ENCODE measurements around the gene SEMA6C.
A peak's percentile ranks its signal among the peaks of the same experiment; 100 is the strongest.
"Not testable (repeated sequence)": the region's sequence is repeated elsewhere in the genome, so short reads cannot be mapped to it uniquely, and the experiment has no call there.

The SEMA6C gene, protein sequence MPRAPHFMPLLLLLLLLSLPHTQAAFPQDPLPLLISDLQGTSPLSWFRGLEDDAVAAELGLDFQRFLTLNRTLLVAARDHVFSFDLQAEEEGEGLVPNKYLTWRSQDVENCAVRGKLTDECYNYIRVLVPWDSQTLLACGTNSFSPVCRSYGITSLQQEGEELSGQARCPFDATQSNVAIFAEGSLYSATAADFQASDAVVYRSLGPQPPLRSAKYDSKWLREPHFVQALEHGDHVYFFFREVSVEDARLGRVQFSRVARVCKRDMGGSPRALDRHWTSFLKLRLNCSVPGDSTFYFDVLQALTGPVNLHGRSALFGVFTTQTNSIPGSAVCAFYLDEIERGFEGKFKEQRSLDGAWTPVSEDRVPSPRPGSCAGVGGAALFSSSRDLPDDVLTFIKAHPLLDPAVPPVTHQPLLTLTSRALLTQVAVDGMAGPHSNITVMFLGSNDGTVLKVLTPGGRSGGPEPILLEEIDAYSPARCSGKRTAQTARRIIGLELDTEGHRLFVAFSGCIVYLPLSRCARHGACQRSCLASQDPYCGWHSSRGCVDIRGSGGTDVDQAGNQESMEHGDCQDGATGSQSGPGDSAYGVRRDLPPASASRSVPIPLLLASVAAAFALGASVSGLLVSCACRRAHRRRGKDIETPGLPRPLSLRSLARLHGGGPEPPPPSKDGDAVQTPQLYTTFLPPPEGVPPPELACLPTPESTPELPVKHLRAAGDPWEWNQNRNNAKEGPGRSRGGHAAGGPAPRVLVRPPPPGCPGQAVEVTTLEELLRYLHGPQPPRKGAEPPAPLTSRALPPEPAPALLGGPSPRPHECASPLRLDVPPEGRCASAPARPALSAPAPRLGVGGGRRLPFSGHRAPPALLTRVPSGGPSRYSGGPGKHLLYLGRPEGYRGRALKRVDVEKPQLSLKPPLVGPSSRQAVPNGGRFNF

DNA sequence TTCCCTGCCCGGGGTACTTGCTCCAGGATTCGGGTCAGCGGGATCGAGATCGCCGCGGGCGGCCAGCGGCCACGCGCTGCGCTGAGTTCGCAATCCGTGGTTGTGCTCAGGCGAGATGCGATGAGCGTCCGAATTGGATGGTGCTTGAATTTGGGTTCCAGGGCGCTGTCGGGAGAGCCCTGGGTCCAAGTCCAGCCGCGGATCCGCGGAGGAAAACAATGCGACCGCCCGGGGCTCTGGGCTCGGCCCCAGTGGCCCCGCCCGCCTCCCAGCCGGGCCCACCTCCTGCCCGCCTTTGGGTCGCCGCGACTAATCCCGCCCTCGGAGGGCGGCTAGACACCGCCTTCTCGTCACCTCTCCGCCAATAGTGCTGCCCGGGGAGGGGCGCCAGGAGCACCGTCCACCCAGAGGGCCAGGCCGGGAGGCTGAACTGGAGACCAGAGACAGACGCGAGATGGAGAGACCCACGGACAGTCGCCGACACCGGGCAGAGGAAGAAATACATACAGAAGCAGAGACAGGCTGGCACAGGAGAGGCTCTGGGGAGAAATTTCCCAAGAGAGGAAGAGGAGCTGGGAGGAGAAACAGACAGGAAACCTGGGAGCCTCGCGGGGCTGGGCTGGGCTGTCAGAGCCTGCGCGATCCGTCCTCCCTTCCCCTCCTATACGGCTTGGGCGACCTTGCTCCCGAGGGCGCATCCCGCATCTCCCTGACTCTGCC lies at the start of gene SEMA6C:
Gene SEMA6C (minus strand): TSS at position 220 of the 720 bp plus-strand sequence. CDS start 4,010 bp downstream, outside the sequence.
- peak within 1 kb of the TSS; percentile 83 for H3K4me3 Mint-ChIP-seq
- H3K4me1 Mint-ChIP-seq (ENCODE audit: low read depth), result peaks cover 22% of the 10 kb centered on the region
- intact Hi-C loops (cut with micrococcal nuclease), result no loop called here

DNA sequence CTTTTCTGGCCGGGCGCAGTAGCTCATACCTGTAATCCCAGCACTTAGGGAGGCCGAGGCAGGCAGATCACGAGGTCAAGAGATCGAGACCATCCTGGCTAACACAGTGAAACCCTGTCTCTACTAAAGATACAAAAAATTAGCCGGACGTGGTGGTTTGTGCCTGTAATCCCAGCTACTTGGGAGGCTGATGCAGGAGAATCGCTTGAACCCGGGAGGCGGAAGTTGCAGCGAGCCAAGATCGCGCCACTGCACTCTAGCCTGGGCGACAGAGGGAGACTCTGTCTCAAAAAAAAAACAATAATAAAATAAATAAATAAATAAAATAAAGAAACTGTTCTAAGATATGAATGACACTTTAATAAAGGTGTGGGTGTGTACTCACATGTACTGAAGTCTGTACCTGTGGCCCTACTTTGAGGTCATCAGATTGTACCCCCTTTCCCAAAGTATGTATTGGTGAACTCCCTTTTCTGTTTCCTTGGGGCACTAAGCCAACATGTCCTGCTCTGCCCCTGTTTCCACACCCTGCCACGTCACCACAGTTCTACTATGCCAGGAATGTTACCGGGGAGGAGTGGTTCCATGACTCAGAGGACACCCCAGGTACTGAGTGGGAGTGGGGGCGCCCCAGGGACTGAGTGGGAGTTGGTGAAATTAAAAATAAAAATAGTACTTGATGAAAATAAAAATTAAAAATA lies 48.6 kb upstream of the SEMA6C start:
- H3K36me3 Mint-ChIP-seq (ENCODE audit: low read depth), result peaks cover 20% of the 10 kb centered on the region
- H3K27me3 Mint-ChIP-seq; intact Hi-C loops (cut with micrococcal nuclease): not testable (repeated sequence)

More for the DNA sequence above, at the start of gene SEMA6C:
- H3K36me3 Mint-ChIP-seq (ENCODE audit: low read depth), result peaks cover 7% of the 10 kb centered on the region
- no peaks in the 10 kb centered on the region for H3K9me3 Mint-ChIP-seq
- peak within 1 kb of the TSS; percentile 40 for H3K27ac Mint-ChIP-seq
- peaks cover 42% of the 10 kb centered on the region for H3K27me3 Mint-ChIP-seq

DNA sequence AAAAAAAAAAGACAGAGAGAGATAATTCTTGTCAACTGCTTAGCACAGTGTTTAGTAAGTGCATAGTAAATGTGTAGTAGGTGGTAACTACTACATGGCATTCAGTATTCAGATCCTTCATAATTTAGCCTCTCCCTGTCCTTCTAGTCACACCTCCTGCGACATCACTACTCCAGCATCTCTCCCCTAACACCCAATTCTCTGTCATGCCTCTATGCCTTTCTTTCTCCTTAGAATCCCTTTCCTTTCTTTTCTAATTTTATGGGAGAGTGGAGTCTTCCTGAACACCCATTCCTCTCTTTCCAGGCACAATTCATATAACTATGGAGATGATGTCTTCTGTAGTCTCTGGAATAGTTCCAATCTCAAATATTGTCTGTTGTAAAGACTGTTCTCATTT lies 47.4 kb upstream of the SEMA6C start:
- no peak overlapping the region for H3K4me3 Mint-ChIP-seq
- intact Hi-C loops (cut with micrococcal nuclease), result no loop called here
- H3K4me1 Mint-ChIP-seq (ENCODE audit: low read depth), result peaks cover 23% of the 10 kb centered on the region
- H3K27me3 Mint-ChIP-seq, result peaks cover 4% of the 10 kb centered on the region
- no peak overlapping the region for H3K27ac Mint-ChIP-seq
- H3K9me3 Mint-ChIP-seq, result no peaks in the 10 kb centered on the region
- peaks cover 15% of the 10 kb centered on the region for H3K36me3 Mint-ChIP-seq (ENCODE audit: low read depth)

More for the DNA sequence above, 48.6 kb upstream of the SEMA6C start:
- not testable (repeated sequence) for H3K4me3 Mint-ChIP-seq, H3K9me3 Mint-ChIP-seq, H3K27ac Mint-ChIP-seq
- peaks cover 31% of the 10 kb centered on the region for H3K4me1 Mint-ChIP-seq (ENCODE audit: low read depth)

DNA sequence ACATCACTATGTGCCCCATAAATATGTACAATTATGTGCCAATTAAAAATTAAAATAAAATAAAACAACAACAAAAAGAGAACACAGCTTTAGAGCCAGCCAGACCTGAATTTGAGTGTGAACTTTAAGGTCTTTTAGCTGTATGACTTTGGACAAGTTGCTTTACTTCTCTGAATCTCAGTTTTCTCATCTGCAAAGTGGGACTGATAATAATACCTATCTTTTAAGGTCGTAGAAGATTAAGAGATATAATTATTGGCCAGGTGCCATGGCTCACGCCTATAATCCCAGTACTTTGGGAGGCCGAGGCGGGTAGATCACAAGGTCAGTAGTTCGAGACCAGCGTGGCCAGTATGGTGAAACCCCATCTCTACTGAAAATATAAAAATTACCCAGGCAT lies 46.9 kb upstream of the SEMA6C start:
- H3K4me1 Mint-ChIP-seq (ENCODE audit: low read depth), result peaks cover 26% of the 10 kb centered on the region
- no peak overlapping the region for H3K27ac Mint-ChIP-seq
- peaks cover 10% of the 10 kb centered on the region for H3K36me3 Mint-ChIP-seq (ENCODE audit: low read depth)
- peaks cover 4% of the 10 kb centered on the region for H3K27me3 Mint-ChIP-seq
- intact Hi-C loops (cut with micrococcal nuclease), result no loop called here
- no peaks in the 10 kb centered on the region for H3K9me3 Mint-ChIP-seq
- H3K4me3 Mint-ChIP-seq, result no peak overlapping the region

DNA sequence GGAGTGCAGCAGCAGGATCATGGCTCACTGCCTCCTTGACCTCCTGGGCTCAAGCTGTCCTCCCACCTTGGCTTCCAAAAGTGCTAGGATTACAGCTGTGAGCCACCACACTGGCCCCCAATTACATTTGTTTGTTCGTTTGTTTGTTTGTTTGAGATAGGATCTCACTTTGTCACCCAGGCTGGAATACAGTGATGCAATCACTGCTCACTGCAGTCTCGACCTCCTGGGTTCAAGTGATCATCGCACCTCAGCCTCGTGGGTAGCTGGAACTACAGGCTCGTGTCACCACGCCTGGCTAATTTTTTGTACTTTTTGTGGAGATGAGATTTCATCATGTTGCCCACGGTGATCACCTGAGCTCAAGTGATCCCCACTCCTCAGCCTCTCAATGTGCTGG lies 45.6 kb upstream of the SEMA6C start:
- H3K27me3 Mint-ChIP-seq, result peaks cover 4% of the 10 kb centered on the region
- H3K4me3 Mint-ChIP-seq, result no peak overlapping the region

DNA sequence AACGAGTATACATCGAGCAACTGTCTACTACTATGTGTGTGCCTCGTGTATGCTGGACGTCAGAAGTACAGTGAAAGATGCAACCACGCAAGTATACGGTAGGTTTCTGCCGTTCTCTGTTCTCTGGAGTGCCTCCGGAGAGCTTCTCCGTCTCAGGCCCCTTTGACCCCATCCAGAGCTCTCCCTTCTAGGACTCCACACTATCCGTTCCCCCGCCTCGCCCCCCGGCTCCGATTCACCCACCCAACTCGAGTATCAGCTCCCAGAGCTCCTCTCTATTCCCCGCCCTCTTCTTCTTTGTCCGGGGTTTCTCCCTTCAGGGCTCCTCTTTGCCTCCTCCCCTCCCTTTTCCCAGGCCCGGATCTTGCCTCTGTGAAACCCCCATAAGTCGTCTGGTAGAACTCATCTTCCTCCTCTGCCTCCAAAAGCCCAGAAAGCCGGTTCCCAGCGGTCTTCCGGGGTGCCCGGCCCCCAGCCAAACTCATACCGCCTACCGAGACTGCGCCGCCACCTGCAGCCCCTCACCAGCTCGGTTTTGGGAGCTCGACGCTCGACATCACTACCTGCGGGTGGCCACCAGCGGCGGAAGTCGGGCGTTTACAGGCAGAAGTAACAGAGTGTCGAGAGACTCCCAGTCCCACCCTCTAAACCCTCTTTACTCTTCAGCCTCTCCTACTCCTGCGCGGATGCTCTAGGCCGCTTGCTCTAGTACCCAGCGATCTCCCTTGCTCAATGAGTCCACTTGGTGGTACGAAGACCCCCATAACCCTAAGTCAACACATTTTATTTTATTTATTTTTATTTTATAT lies 43.4 kb upstream of the SEMA6C start, which contains the start of gene VPS72:
Gene VPS72 (minus strand): TSS at position 561 of the 809 bp plus-strand sequence. CDS start 76 bp downstream, at position 485.
- Mint-ChIP-seq H3K27me3 (peaks cover 2% of the 10 kb centered on the region), H3K27ac (peak within 1 kb of the TSS; percentile 92), H3K4me3 (peak within 1 kb of the TSS; percentile 94), H3K4me1 (ENCODE audit: low read depth) (peaks cover 24% of the 10 kb centered on the region), H3K9me3 (no peaks in the 10 kb centered on the region), H3K36me3 (ENCODE audit: low read depth) (peaks cover 27% of the 10 kb centered on the region)
- intact Hi-C loops (cut with micrococcal nuclease), result no loop called here

More for the DNA sequence above, 45.6 kb upstream of the SEMA6C start:
- H3K27ac Mint-ChIP-seq, result no peak overlapping the region
- intact Hi-C loops (cut with micrococcal nuclease), result no loop called here
- no peaks in the 10 kb centered on the region for H3K9me3 Mint-ChIP-seq
- H3K4me1 Mint-ChIP-seq (ENCODE audit: low read depth), result peaks cover 24% of the 10 kb centered on the region
- peaks cover 9% of the 10 kb centered on the region for H3K36me3 Mint-ChIP-seq (ENCODE audit: low read depth)

DNA sequence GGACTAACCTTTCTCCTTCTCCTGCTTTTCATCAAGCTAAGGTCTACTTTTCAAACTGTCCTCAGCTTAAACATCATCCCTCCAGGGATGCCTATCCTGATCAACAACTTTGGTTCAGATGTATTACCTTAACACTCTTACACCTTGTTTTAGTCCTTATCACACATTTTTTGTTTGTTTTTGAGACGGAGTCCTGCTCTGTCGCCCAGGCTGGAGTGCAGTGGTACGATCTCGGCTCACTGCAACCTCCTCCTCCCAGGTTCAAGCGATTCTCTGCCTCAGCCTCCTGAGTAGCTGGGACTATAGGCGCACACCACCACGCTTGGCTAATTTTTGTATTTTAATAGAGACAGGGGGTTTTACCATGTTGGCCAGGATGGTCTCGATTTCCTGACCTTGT lies 42.2 kb upstream of the SEMA6C start:
- H3K27me3 Mint-ChIP-seq; H3K4me3 Mint-ChIP-seq; intact Hi-C loops (cut with micrococcal nuclease); H3K27ac Mint-ChIP-seq; H3K9me3 Mint-ChIP-seq: not testable (repeated sequence)
- Mint-ChIP-seq H3K4me1 (ENCODE audit: low read depth) (peaks cover 24% of the 10 kb centered on the region), H3K36me3 (ENCODE audit: low read depth) (peaks cover 39% of the 10 kb centered on the region)

DNA sequence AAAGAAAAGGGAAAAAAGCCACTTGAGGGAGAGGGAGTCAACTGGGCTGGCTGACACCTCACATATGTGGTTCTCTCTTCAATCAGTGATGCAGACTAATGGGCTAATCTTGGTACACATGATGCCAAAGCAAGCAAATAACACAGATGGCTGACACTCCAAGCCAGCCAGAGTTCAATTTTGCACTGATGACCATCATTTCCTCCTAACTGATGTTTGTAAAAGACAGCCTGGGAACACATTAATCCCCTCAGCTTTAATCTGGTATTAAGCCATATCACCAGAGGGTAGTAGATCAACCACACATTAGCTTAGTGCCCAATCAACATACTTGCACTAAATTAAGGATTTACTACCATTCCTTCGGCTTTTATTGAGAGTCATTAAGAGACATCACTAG lies 40.8 kb upstream of the SEMA6C start:
- Mint-ChIP-seq H3K36me3 (ENCODE audit: low read depth) (peaks cover 53% of the 10 kb centered on the region), H3K9me3 (no peaks in the 10 kb centered on the region), H3K4me3 (no peak overlapping the region), H3K4me1 (ENCODE audit: low read depth) (peaks cover 24% of the 10 kb centered on the region), H3K27me3 (peaks cover 2% of the 10 kb centered on the region), H3K27ac (no peak overlapping the region)
- intact Hi-C loops (cut with micrococcal nuclease), result no loop called here

DNA sequence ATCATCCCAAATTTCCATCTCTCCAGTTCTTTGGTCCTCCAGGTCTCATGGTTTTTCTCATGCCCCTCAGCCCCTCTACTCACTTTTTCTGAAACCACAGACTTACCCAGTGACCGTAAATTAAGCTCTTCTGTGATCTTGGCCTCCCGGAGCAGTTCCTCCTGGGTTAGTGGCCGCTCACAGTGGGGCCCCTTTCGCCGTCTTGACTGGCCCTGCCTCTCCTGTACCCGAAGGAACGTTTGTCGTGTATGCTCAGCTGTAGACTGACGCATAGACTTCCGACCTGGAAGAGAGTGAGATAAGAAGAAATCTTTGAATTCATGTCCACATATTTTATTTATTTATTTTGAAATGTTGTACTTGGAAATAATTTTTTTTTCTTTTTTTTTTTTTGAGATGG lies 37.8 kb upstream of the SEMA6C start:
- Mint-ChIP-seq H3K4me3 (no peak overlapping the region), H3K4me1 (ENCODE audit: low read depth) (peaks cover 15% of the 10 kb centered on the region), H3K27ac (no peak overlapping the region), H3K36me3 (ENCODE audit: low read depth) (peaks cover 75% of the 10 kb centered on the region), H3K9me3 (no peaks in the 10 kb centered on the region), H3K27me3 (no peaks in the 10 kb centered on the region)
- intact Hi-C loops (cut with micrococcal nuclease), result no loop called here

DNA sequence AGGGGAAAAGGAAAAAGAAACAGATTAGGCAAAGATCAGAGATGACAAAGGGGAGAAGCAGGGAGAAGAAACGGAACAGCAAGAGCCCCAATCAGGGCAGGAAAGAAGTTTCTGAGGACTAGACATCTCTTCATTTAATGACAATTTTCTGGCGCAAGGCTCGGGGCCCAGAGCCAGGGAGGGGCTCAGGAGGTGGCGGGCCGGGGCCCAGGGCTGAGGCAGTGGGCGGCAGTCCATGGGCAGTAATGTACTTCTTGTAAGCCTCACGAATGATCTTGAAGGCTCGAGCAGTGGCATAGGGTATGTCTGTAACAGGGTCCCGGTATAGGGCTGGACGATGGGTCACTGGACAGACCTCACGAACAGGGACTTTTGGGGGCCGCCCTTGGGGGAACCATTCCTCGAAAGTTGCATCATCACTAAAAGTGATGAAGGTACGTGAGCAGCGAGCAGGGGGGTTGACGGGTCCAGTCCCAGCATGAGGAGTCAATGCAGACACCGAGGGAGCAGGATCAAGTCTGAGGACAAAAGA lies 30.1 kb upstream of the SEMA6C start:
- peaks cover 92% of the 10 kb centered on the region for H3K36me3 Mint-ChIP-seq (ENCODE audit: low read depth)
- H3K27me3 Mint-ChIP-seq, result no peaks in the 10 kb centered on the region
- H3K9me3 Mint-ChIP-seq, result no peaks in the 10 kb centered on the region
- H3K27ac Mint-ChIP-seq, result no peak overlapping the region
- peaks cover 13% of the 10 kb centered on the region for H3K4me1 Mint-ChIP-seq (ENCODE audit: low read depth)
- no peak overlapping the region for H3K4me3 Mint-ChIP-seq
- intact Hi-C loops (cut with micrococcal nuclease), result no loop called here

DNA sequence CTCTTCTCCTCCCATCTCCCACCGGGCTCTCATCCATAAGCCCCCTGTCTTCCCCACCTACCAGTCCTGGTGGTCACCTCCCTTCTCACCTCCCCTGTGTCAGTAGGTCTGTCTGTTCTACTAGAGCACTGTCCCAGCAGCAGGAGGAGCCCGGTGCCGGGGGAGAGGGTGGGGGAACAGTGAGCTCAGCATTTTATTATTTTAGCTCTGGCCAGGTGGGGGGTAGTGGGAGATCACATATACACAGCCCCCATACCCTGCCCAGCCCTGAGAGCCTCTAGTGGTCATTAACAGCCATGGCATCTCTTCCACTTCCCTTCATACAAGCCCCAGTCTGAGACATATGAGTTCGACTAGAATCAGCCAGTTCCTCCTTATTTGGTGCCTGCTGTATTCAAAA lies 29.4 kb upstream of the SEMA6C start, which contains the start of gene TMOD4:
Gene TMOD4 (minus strand): TSS at position 119 of the 400 bp plus-strand sequence. CDS start 1,106 bp downstream, outside the sequence.
- H3K4me3 Mint-ChIP-seq, result no peak within 1 kb of the TSS
- peaks cover 13% of the 10 kb centered on the region for H3K4me1 Mint-ChIP-seq (ENCODE audit: low read depth)
- intact Hi-C loops (cut with micrococcal nuclease), result no loop called here
- H3K27me3 Mint-ChIP-seq, result no peaks in the 10 kb centered on the region
- H3K27ac Mint-ChIP-seq, result peak within 1 kb of the TSS; percentile 26
- peaks cover 90% of the 10 kb centered on the region for H3K36me3 Mint-ChIP-seq (ENCODE audit: low read depth)
- no peaks in the 10 kb centered on the region for H3K9me3 Mint-ChIP-seq

DNA sequence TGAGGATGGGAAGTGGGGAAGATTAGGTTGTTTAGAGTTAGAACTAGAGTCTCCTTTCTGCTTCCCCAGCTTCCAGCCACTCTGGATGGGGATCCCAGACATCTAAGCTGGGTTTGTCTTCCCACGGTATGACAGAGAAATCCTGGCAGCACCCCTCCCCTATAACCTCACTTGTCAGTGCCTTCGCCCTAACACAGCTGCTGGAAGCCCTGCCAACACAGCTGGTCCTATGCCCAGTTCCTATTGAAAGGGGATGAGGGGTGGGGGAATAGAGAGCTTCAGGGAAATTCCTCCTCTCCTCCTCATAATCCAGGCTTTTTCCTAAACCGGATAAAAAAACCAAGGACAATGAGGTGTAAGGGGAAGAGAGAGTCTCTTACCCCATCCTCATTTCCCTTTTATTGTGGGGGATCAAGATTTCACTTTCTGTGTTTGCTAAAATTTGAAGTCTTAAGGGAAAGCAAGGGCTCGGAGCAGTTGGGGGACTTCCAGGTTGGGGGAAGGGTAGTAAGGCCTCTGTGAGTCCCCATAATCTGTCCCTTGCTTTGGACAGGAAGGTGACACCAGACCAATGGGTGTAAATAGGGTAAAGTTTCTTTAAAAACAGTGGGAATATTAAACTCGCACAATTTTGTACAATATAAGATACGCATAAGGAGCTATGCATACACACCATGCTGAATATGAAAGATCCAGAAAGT lies 28.8 kb upstream of the SEMA6C start:
- intact Hi-C loops (cut with micrococcal nuclease), result no loop called here
- H3K27ac Mint-ChIP-seq, result peak overlapping the region; percentile 26
- peaks cover 90% of the 10 kb centered on the region for H3K36me3 Mint-ChIP-seq (ENCODE audit: low read depth)

More for the DNA sequence above, 28.8 kb upstream of the SEMA6C start:
- Mint-ChIP-seq H3K9me3 (no peaks in the 10 kb centered on the region), H3K4me1 (ENCODE audit: low read depth) (peaks cover 13% of the 10 kb centered on the region), H3K4me3 (no peak overlapping the region), H3K27me3 (no peaks in the 10 kb centered on the region)
